Activated CD8-positive, alpha-beta memory T cell treated with anti-CD3 and anti-CD28 coated beads for 36 hours (primary cell): Measurements from ENCODE around the gene MED12. TPM values are rescaled to one million over a fixed set of nuclear protein-coding genes. Genes with fewer than 3 reads are reported as not detected.

Source experiments
- CTCF ChIA-PET: fragments of 350-600 bp; sonication (Branson Sonifier 250); formaldehyde crosslinking; loops from one replicate; lab custom pipeline; 2021; ENCODE audit warnings: antibody characterized with exemption; lab: Charles Lee
- POLR2A ChIA-PET: fragments of 350-600 bp; sonication (Branson Sonifier 250); formaldehyde crosslinking; loops from one replicate; lab custom pipeline; 2021; ENCODE audit warnings: antibody characterized with exemption; lab: Charles Lee
- total RNA-seq, 2 experiments: library from RNA; stranded (reverse); gene quantifications; one replicate each; pipeline ENCODE4 v1.2.3, GENCODE V29; 2021

The MED12 gene
- total RNA-seq, 2 experiments from 2014 or later, result 49.0 to 56.8 TPM

DNA sequence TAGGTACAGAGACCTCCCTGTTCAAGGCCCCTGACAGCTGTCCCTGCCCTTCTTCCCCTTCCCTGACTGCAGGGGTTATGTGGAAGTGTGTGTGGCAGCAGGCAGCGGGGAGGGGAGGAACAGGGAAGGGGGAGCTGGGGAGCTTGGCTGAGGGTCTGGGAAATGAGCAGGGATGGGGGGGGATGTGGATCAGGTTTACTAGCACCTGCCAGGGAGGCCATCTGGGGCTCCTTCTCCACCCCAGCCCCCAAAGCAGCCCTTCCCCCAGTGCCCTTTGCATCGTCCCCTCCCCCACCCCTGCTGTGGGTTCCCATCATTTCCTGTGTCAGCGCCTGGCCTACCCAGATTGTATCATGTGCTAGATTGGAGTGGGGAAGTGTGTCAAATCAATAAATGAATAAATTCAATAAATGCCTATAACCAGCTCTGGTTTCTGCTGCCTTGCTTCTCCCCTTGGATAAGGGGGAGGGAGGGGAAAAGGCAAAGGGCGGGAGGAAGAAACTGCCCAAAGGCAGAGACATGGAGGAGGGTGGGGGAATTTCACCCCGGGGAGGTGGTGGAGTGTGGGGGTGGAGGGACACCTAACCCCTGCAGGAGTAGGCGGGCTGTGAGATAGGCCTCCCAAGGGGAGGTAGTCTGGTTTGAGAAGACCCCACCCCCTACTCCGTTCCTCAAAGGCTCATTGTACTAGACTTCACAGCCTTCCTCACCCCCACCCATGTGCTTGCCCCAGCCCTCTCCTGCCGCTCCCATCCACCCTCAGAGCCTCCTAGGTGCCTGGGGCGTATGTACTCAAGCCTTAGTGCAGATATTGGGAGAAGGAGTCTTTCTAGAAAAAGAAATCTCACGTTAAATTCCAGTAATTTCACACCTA is 15.0 kb upstream of the MED12 start:
- ChIA-PET CTCF (interaction anchor here (0.6 to 4.7 kb wide), 2 partner anchors 27 to 95 kb away, joined by 3 to 23 read pairs; no protein-coding TSS in a partner anchor), POLR2A (interaction anchor here (1.9 to 2.0 kb wide), 2 partner anchors 8 to 15 kb away, joined by 7 to 10 read pairs; partner anchors contain the start of genes IL2RG and MED12)

GRCh38 chrX:71105628-71106027 is 12.8 kb upstream of the MED12 start:
- CTCF ChIA-PET, result interaction anchor here (0.7 to 1.5 kb wide), 3 partner anchors 8 to 24 kb away, joined by 3 to 7 read pairs (median 3); partner anchors contain the start of gene MED12

GRCh38 chrX:71106427-71106826 is 12.0 kb upstream of the MED12 start, which contains the start of gene CXorf65:
Gene CXorf65 (minus strand): TSS chrX:71106740. CDS start chrX:71106556, 184 bp downstream.
- ChIA-PET CTCF (interaction anchor here (1.1 to 1.5 kb wide), 2 partner anchors 12 to 23 kb away, joined by 3 to 7 read pairs; partner anchors contain the start of gene MED12), POLR2A (no interaction called here)

More at GRCh38 chrX:71105628-71106027, 12.8 kb upstream of the MED12 start:
- POLR2A ChIA-PET, result interaction anchor here (0.6 to 2.0 kb wide), 3 partner anchors 13 to 202 kb away, joined by 3 to 11 read pairs (median 6); partner anchors contain the start of gene MED12

GRCh38 chrX:71107245-71107644 is 11.2 kb upstream of the MED12 start:
- CTCF ChIA-PET, result no interaction called here

DNA sequence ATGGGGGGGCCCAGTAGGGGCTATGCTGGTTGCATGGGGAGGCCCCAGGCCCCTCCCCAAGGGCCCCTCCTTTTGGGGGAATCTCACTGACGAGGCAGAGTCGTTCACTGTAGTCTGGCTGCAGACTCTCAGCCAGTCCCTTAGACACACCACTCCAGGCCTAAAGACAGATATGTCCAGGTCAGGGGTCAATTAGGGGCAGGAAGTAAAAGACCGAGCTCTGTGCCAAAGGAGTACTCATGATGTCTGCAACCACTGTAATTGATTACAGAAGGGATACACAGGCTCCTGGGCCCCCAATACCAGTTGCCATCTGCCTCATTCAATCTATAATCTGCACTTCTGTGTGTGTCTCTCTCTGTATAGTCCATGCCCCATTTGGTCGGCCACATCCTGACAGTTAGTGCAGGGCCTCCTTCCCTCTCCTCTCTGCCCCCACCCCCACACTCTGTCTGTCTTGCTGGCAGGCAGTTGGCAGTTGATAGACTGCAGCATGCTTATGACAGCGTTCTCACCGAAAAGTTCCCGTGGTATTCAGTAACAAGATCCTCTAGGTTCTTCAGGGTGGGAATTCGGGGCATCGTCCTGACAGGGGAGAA is 10.5 kb upstream of the MED12 start:
- CTCF ChIA-PET, result interaction anchor here (1.1 to 1.3 kb wide), 2 partner anchors 10 to 21 kb away, joined by 5 to 6 read pairs; partner anchors contain the start of gene MED12
- POLR2A ChIA-PET, result no interaction called here

More at GRCh38 chrX:71107245-71107644, 11.2 kb upstream of the MED12 start:
- POLR2A ChIA-PET, result no interaction called here

GRCh38 chrX:71109051-71109450 is 9.3 kb upstream of the MED12 start:
- ChIA-PET CTCF (interaction anchor here (1.3 kb wide), 1 partner anchor 20 kb away, joined by 5 read pairs; no protein-coding TSS in a partner anchor), POLR2A (no interaction called here)

DNA sequence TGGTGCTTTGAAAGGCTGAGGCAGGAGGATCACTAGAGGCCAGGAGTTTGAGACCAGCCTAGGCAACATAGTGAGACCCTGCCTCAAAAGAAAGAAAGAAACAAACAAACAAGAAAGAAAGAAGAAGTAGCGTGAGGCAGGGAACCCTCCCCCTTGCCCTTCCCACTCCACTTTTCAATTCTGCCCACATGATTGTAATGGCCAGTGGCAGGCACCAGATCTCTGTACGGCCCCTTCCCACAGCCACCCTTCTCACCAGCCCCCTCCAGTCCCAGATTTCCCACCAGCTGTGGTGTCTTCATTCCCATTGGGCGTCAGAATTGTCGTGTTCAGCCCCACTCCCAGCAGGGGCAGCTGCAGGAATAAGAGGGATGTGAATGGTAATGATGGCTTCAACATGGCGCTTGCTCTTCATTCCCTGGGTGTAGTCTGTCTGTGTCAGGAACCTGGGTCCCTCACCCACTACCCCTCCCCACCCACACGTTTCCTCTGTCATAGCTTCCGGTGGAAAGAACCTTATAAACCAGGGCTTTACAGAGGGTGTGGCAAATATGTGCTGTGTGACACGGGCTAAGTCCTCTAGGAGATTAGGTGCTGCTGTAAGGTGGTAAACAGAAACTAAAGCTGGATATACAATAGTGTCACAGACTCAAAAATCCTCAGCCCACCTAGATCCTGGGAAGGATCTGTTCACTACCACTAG is 7.1 kb upstream of the MED12 start, which contains the start of gene IL2RG:
Gene IL2RG (minus strand): TSS at position 437 of the 703 bp plus-strand sequence. CDS start 38 bp downstream, at position 399.
- CTCF ChIA-PET, result interaction anchor here (0.7 kb wide), 1 partner anchor 15 kb away, joined by 3 read pairs; no protein-coding TSS in a partner anchor
- POLR2A ChIA-PET, result interaction anchor here (0.5 to 1.4 kb wide), 4 partner anchors 8 to 172 kb away, joined by 3 to 10 read pairs (median 4); partner anchors contain the start of genes NONO and SNX12

DNA sequence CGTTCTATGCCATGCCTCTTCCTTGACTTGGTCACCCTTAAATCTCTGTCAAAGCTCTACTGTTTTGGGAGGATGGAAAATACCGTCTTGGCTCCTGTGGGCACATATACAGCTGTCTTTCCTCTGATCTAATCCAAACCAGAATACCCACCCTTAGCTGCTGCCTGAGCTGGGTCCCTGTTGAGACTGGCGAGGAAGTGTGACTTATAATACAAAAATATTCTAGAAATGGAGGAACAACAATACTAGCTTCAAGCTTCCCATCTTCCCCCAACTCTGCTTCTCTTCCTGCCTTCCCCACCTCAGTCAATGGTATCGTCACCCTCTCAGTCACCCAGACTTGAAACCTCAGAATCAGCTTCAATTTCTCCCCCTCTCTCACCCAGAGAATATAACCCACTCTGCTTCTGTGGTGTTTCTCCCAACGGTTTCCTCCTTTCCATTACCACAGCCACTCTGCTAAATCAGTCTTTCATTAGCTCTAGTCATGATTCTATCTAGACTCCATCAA is 6.4 kb upstream of the MED12 start:
- POLR2A ChIA-PET, result interaction anchor here (0.5 to 1.4 kb wide), 7 partner anchors 9 to 171 kb away, joined by 3 to 10 read pairs (median 4); partner anchors contain the start of genes NONO and SNX12
- CTCF ChIA-PET, result interaction anchor here (0.7 kb wide), 1 partner anchor 16 kb away, joined by 3 read pairs; no protein-coding TSS in a partner anchor

DNA sequence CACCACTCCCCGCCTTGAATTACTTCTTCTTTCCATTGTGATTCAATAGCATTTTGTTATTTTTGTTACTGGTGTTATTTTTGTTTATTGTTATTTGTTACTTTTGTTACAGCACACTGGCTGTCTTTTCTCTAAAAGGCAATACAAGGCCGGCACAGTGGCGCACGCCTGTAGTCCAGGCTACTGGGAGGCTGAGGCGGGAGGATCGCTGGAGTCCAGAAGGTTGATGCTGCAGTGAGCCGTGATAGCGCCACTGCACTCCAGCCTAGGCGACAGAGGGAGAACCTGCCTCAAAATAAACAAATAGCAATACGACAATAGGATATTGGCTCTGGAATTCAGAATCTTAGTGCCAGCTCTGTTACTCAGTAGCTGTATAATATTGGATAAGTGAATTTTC is 1.0 kb upstream of the MED12 start:
- ChIA-PET POLR2A (interaction anchor here (1.7 to 2.4 kb wide), 2 partner anchors 12 to 15 kb away, joined by 7 to 11 read pairs; no protein-coding TSS in a partner anchor), CTCF (interaction anchor here (1.7 to 2.0 kb wide), 2 partner anchors 9 to 11 kb away, joined by 6 to 7 read pairs; partner anchors contain the start of gene CXorf65)

DNA sequence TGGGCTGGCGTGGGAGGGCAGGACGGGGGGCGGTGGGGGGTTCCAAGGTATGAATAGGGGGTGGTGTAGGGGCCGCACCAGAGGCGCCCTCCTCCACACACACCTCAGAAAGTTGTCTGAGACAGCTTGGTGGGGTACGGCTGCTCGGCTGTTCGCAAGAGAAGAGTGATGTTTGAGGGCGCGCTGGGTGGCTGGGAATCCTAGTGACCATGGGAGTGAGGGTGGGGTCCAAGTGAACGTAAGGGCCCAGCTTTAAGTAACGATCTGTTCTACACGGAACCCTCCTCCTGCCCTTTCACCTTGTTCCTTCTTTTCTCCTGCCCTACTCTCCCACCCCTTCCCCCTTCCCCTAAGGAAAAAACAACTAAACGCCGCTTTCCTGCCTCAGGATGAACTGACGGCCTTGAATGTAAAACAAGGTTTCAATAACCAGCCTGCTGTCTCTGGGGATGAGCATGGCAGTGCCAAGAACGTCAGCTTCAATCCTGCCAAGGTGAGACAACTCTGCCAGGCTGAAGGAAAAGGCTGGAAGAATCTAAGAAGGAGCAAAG is 664 bp downstream of the MED12 start:
- POLR2A ChIA-PET, result interaction anchor here (0.5 to 2.4 kb wide), 8 partner anchors 9 to 464 kb away, joined by 3 to 11 read pairs (median 5); partner anchors contain the start of gene SNX12
- CTCF ChIA-PET, result interaction anchor here (0.8 to 2.0 kb wide), 5 partner anchors 10 to 23 kb away, joined by 3 to 7 read pairs (median 6); partner anchors contain the start of gene CXorf65

DNA sequence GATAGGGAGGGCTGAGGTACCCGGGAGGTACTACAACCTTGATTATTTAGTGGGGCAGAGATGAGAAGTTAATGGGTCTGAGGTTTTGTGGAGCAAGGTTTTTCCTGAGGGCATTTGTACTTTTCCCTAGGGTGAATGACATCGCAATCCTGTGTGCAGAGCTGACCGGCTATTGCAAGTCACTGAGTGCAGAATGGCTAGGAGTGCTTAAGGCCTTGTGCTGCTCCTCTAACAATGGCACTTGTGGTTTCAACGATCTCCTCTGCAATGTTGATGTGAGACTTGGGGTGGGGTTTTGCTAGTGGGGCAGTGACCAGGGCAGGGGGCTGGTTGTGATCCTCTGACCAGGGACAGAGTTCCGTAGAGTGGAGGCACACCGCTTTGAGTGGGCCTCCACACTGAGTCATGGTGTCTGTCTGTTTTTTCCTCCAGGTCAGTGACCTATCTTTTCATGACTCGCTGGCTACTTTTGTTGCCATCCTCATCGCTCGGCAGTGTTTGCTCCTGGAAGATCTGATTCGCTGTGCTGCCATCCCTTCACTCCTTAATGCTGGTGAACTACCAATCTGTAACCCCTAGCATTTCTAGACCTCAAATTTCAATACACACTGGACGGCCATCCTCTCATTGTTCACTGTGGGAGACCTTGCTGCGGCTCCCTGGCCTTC is 9.9 kb downstream of the MED12 start:
- POLR2A ChIA-PET, result interaction anchor here (0.6 to 1.4 kb wide), 2 partner anchors 10 to 28 kb away, joined by 4 to 6 read pairs; partner anchors contain the start of gene MED12
- CTCF ChIA-PET, result interaction anchor here (1.1 to 2.9 kb wide), 5 partner anchors 10 to 31 kb away, joined by 3 to 23 read pairs (median 5); partner anchors contain the start of genes CXorf65 and MED12

DNA sequence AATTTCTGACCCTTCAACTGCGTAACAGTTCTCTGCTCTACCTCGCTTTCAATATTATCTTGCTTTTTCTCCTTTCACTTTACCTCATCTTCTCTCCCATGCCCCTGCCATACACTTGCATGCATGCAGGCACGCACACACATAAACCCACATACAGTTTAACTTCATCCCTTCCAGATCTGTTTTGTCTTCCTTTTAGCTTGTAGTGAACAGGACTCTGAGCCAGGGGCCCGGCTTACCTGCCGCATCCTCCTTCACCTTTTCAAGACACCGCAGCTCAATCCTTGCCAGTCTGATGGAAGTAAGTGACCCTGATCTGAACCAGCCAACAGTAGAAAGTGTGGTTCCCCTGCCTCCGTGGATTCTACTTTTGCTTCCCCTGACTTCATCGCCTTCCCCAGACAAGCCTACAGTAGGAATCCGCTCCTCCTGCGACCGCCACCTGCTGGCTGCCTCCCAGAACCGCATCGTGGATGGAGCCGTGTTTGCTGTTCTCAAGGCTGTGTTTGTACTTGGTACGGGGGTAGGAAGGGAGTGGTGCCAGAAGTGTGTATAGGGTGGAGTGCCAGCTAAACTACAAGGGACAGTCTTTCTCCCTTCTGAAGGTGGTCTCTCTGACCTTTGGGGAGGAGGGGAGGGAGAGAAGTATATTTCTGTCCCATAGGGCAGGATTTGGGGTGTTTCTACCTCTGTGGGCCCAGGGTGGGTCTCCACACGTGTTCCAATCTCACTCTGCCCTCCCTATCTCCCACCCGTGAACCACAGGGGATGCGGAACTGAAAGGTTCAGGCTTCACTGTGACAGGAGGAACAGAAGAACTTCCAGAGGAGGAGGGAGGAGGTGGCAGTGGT is 10.7 kb downstream of the MED12 start:
- ChIA-PET POLR2A (interaction anchor here (0.6 to 1.4 kb wide), 2 partner anchors 11 to 29 kb away, joined by 4 to 6 read pairs; partner anchors contain the start of gene MED12), CTCF (interaction anchor here (1.1 to 2.9 kb wide), 5 partner anchors 11 to 30 kb away, joined by 3 to 23 read pairs (median 5); partner anchors contain the start of genes CXorf65 and MED12)

DNA sequence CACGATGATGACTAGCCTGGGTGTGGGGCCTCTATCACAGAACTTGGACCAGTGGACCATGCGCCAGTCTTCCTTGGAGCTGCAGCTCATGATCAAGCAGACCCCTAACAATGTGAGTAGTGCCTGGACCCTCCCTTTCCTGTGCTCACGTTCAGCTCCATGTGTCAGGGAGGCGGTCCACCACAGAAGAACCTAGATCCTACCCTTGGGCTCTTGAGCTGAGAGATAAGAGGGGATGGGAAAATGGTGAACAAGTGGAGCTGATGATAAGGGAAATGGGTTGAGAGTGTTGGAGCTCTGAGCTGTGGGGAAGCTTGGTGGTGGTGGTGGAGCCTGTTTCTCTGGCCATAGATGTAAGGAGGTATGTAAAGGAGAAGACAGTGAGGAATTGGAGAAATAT is 13.1 kb downstream of the MED12 start:
- ChIA-PET CTCF (interaction anchor here (0.5 to 2.9 kb wide), 3 partner anchors 30 to 382 kb away, joined by 3 to 23 read pairs (median 3); no protein-coding TSS in a partner anchor), POLR2A (no interaction called here)

DNA sequence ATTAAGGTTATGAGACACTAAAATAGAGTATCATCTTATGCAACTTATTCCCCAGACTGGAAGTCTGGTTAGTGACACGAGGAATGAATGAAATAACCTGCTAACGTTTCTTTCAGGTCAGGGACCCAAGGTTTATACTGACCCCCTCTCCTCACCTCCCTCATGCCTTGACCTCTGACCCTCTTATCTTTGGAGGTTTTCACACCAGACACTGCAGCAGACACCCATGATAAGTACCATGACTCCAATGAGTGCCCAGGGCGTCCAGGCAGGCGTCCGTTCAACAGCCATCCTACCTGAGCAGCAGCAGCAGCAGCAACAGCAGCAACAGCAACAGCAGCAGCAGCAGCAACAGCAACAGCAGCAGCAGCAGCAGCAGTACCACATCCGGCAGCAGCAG is 22.0 kb downstream of the MED12 start:
- CTCF ChIA-PET, result no interaction called here
- POLR2A ChIA-PET, result no interaction called here

DNA sequence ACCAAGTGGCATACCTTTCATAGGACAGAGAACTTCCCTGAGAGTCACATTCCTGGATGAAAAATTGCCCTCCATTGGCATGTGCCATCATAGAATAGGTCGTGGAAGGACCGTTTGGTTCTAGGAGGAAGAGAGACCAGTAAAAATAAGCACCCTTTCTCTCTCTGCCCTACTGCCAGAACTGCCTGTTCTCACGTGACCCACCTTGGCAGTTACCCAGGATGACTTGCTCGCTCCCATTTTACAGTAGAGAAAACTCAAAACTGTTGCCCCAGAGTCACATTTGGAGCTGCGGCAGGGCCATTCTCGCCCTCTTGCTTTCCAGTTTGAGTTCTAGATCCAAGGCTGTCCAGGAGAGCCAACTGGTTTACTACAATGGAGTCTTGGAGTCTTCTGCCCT is 25.1 kb downstream of the MED12 start:
- POLR2A ChIA-PET, result no interaction called here
- CTCF ChIA-PET, result interaction anchor here (0.6 kb wide), 1 partner anchor 440 kb away, joined by 3 read pairs; no protein-coding TSS in a partner anchor

- CTCF ChIA-PET, result no interaction called here
- POLR2A ChIA-PET, result no interaction called here
Observed at GRCh38 chrX:71144651-71145050, 26.3 kb downstream of the MED12 start, which contains the start of gene NLGN3. Gene NLGN3 (plus strand): TSS chrX:71144841. CDS start chrX:71147750, 2,909 bp downstream.
